Stomach (tissue), 9 donors: ENCODE data around the gene PACS2. TPM values are rescaled to one million over a fixed set of nuclear protein-coding genes. Genes with fewer than 3 reads are reported as not detected.
A peak's percentile ranks its signal among the peaks of the same experiment; 100 is the strongest.

Experiments
- DNase-seq, 2 donors: peaks; one replicate each; pipeline versions ENCODE4 v3.0.0 to v3.0.0-alpha.2; 2013 to 2019
- H3K27ac ChIP-seq, 5 donors: fragments of 200-600 bp in 4 of 5; sonication (generic) in 4 of 5; one replicate each; pipeline ENCODE4 v1.5.1; 2013 to 2019; ENCODE audit warnings: mild to moderate bottlenecking in 1 of 5, moderate library complexity in 1 of 5
- H3K27me3 ChIP-seq, 3 donors: fragments of 200-600 bp; sonication (generic); one replicate each; pipeline ENCODE4 v1.5.1; 2017 to 2019; ENCODE audit warnings: mixed run types in 1 of 3
- H3K36me3 ChIP-seq, 4 donors: fragments of 200-600 bp; sonication (generic); 1 replicate in 3 of 4; 2 replicates in 1 of 4; pipeline ENCODE4 v1.5.1; 2016 to 2019
- H3K4me1 ChIP-seq, 4 donors: fragments of 200-600 bp; sonication (generic); one replicate each; pipeline ENCODE4 v1.5.1; 2016 to 2019
- H3K4me3 ChIP-seq, 4 donors: fragments of 200-600 bp; sonication (generic) in 3 of 4; one replicate each; pipeline ENCODE4 v1.5.1; 2016 to 2019; ENCODE audit warnings: mild to moderate bottlenecking in 1 of 4
- H3K9me3 ChIP-seq, 4 donors: fragments of 200-600 bp; sonication (generic); one replicate each; pipeline ENCODE4 v1.5.1; 2016 to 2019
- CTCF ChIP-seq, 7 experiments: fragments of 450-650 bp in 4 of 7; fragments of 200-600 bp in 3 of 7; sonication (generic) in 3 of 7; IDR thresholded peaks; one replicate each; pipeline ENCODE4 v1.5.1; 2016 to 2019; ENCODE audit warnings: antibody characterized with exemption in 7 of 7, control low read depth in 2 of 7, mild to moderate bottlenecking in 1 of 7
- EP300 ChIP-seq: sonication (generic); formaldehyde crosslinking; IDR thresholded peaks from one replicate; pipeline ENCODE4 v1.6.1; 2017; ENCODE audit warnings: antibody characterized with exemption
- POLR2A ChIP-seq, 4 donors: fragments of 450-650 bp; IDR thresholded peaks; one replicate each; pipeline ENCODE4 v1.6.1; 2016; ENCODE audit warnings: antibody characterized with exemption in 4 of 4, control low read depth in 2 of 4, mild to moderate bottlenecking in 1 of 4, moderate library complexity in 1 of 4
- POLR2AphosphoS5 ChIP-seq, 3 donors: sonication (generic); formaldehyde crosslinking; IDR thresholded peaks; one replicate each; pipeline ENCODE4 v1.6.1; 2016; ENCODE audit warnings: antibody characterized with exemption in 3 of 3
- WGBS, 5 donors: extraction: QIAGEN DNeasy Blood & Tissue Kit in 3 of 5; methylation state at CpG; one replicate each; pipeline versions ENCODE4 v1.1.5 to v1.1.7; 2013 to 2018; 5-methylcytosine and 5-hydroxymethylcytosine counted together
- intact Hi-C: fragments of 100-400 bp; cut with DNase I; formaldehyde crosslinking; loops from one replicate; pipeline ENCODE4 v1.15.1; 2023; ENCODE audit warnings: low total_unique reads
- polyA plus RNA-seq, 3 donors: library from polyadenylated mRNA; stranded (reverse); fragments of 200-250 nt; gene quantifications; one replicate each; pipeline ENCODE4 v1.2.3, GENCODE V29; 2013
- total RNA-seq, 5 donors: library from RNA; depleted of rRNA; stranded (reverse); fragments of >200 nt; gene quantifications; one replicate each; pipeline versions ENCODE4 v1.1.0 to v1.2.3, GENCODE V29; 2014 to 2016
- donor health status: healthy with polysubstance abuse.
- donor health status: Bipolar disorder and iron deficiency.
- donor health status: healthy.

The PACS2 gene
- total and polyA plus RNA-seq, 8 donors: 23.4 to 209 (median 48.8) TPM

- peak in 1 of 2 donors; percentile 38 for DNase-seq
- intact Hi-C loops: no loop called here
- 79 to 90% (median 86%) methylated on average over 3 to 29 of the region's 29 CpGs for WGBS, 5 donors
These were observed 54.5 kb downstream of the PACS2 start for GRCh38 chr14:105368910-105369652.

GRCh38 chr14:105369653-105370040, 55.1 kb downstream of the PACS2 start:
- TF ChIP-seq POLR2AphosphoS5 (IDR thresholded peaks at IDR 0.05) (no peak), EP300 (no peak), POLR2A (IDR thresholded peaks at IDR 0.05) (no peak), CTCF (IDR thresholded peaks at IDR 0.05) (no peak)
- 91 to 97% (median 96%) methylated on average over 21 to 28 of the region's 28 CpGs for WGBS, 5 donors
- Histone ChIP-seq H3K9me3 (no peaks in the 10 kb centered on the region), H3K27ac (no peak overlapping the region), H3K4me1 (peaks cover 0 to 9% (median 3%) of the 10 kb centered on the region in 4 donors), H3K27me3 (no peaks in the 10 kb centered on the region), H3K4me3 (no peak overlapping the region), H3K36me3 (peaks cover 20 to 48% (median 36%) of the 10 kb centered on the region in 4 donors)
- DNase-seq: no peak
- intact Hi-C loops: no loop called here

More at GRCh38 chr14:105368910-105369652, 54.5 kb downstream of the PACS2 start:
- no peak for TF ChIP-seq EP300
- TF ChIP-seq CTCF (IDR thresholded peaks at IDR 0.05): no peak
- no peak for TF ChIP-seq POLR2AphosphoS5 (IDR thresholded peaks at IDR 0.05)
- TF ChIP-seq POLR2A (IDR thresholded peaks at IDR 0.05): no peak
- Histone ChIP-seq H3K4me3 (no peak overlapping the region), H3K27ac (no peak overlapping the region), H3K36me3 (peaks cover 20 to 48% (median 36%) of the 10 kb centered on the region in 4 donors), H3K9me3 (no peaks in the 10 kb centered on the region), H3K27me3 (no peaks in the 10 kb centered on the region), H3K4me1 (peaks cover 0 to 13% (median 8%) of the 10 kb centered on the region in 4 donors)

GRCh38 chr14:105374389-105374788, 59.8 kb downstream of the PACS2 start:
- Histone ChIP-seq H3K27ac (no peak overlapping the region), H3K27me3 (no peaks in the 10 kb centered on the region), H3K4me1 (peaks cover 0 to 11% (median 2%) of the 10 kb centered on the region in 4 donors), H3K9me3 (no peaks in the 10 kb centered on the region), H3K4me3 (no peak overlapping the region), H3K36me3 (peaks cover 6 to 25% (median 11%) of the 10 kb centered on the region in 4 donors)
- DNase-seq: no peak
- 78 to 84% (median 83%) methylated on average over 11 of the region's 11 CpGs for WGBS, 5 donors
- TF ChIP-seq POLR2AphosphoS5 (IDR thresholded peaks at IDR 0.05) (no peak), EP300 (no peak), CTCF (IDR thresholded peaks at IDR 0.05) (no peak), POLR2A (IDR thresholded peaks at IDR 0.05) (no peak)
- intact Hi-C loops: no loop called here

- Histone ChIP-seq H3K4me1 (peaks cover 0 to 11% (median 2%) of the 10 kb centered on the region in 4 donors), H3K9me3 (no peaks in the 10 kb centered on the region), H3K4me3 (no peak overlapping the region), H3K36me3 (peaks cover 4 to 27% (median 17%) of the 10 kb centered on the region in 4 donors), H3K27me3 (no peaks in the 10 kb centered on the region), H3K27ac (no peak overlapping the region)
- no peak for DNase-seq
- intact Hi-C loops: no loop called here
- WGBS, 5 donors: 73 to 82% (median 75%) methylated on average over 4 of the region's 4 CpGs
- no peak for TF ChIP-seq EP300
- TF ChIP-seq POLR2AphosphoS5 (IDR thresholded peaks at IDR 0.05): no peak
- no peak for TF ChIP-seq POLR2A (IDR thresholded peaks at IDR 0.05)
- TF ChIP-seq CTCF (IDR thresholded peaks at IDR 0.05): no peak
These were observed 61.1 kb downstream of the PACS2 start for GRCh38 chr14:105375635-105376057.
